ENCODE data around the gene SUN5.

The SUN5 gene

GRCh38 chr20:32986331-32986966 lies 17.8 kb downstream of the SUN5 start:
- TF ChIP-seq GATA1 (IDR thresholded peaks at IDR 0.05; ENCODE audit: low read depth, low read length) (no peak), POLR2A (IDR thresholded peaks at IDR 0.05; ENCODE audit: low read length) (no peak)
- DNase-seq: no peak

- TF ChIP-seq POLR2A (IDR thresholded peaks at IDR 0.05; ENCODE audit: low read length) (no peak), GATA1 (IDR thresholded peaks at IDR 0.05; ENCODE audit: low read depth, low read length) (no peak)
- no peak for DNase-seq
These were observed 18.6 kb downstream of the SUN5 start for GRCh38 chr20:32985596-32985995.

- no peak for TF ChIP-seq GATA1 (IDR thresholded peaks at IDR 0.05; ENCODE audit: low read depth, low read length)
- DNase-seq: no peak
These were observed 19.4 kb downstream of the SUN5 start for GRCh38 chr20:32984631-32985354.

GRCh38 chr20:32984196-32984595 lies 20.0 kb downstream of the SUN5 start:
- DNase-seq: no peak
- TF ChIP-seq POLR2A (IDR thresholded peaks at IDR 0.05; ENCODE audit: low read length) (no peak), GATA1 (IDR thresholded peaks at IDR 0.05; ENCODE audit: low read depth, low read length) (no peak)

GRCh38 chr20:32983459-32984112 lies 20.6 kb downstream of the SUN5 start:
- DNase-seq: no peak
- no peak for TF ChIP-seq POLR2A (IDR thresholded peaks at IDR 0.05; ENCODE audit: low read length)
- TF ChIP-seq GATA1 (IDR thresholded peaks at IDR 0.05; ENCODE audit: low read depth, low read length): no peak

- DNase-seq: no peak
- no peak for TF ChIP-seq POLR2A (IDR thresholded peaks at IDR 0.05; ENCODE audit: low read length)
- TF ChIP-seq GATA1 (IDR thresholded peaks at IDR 0.05; ENCODE audit: low read depth, low read length): no peak
These were observed 21.4 kb downstream of the SUN5 start for GRCh38 chr20:32982617-32983458.

- TF ChIP-seq POLR2A (IDR thresholded peaks at IDR 0.05; ENCODE audit: low read length): no peak
- TF ChIP-seq GATA1 (IDR thresholded peaks at IDR 0.05; ENCODE audit: low read depth, low read length): no peak
- no peak for DNase-seq
These were observed 23.2 kb downstream of the SUN5 start for GRCh38 chr20:32980990-32981389.

- no peak for DNase-seq
- TF ChIP-seq GATA1 (IDR thresholded peaks at IDR 0.05; ENCODE audit: low read depth, low read length) (no peak), POLR2A (IDR thresholded peaks at IDR 0.05; ENCODE audit: low read length) (no peak)
These were observed 23.9 kb downstream of the SUN5 start for GRCh38 chr20:32980131-32980941.

GRCh38 chr20:32979201-32979998 lies 24.8 kb downstream of the SUN5 start:
- TF ChIP-seq POLR2A (IDR thresholded peaks at IDR 0.05; ENCODE audit: low read length) (no peak), GATA1 (IDR thresholded peaks at IDR 0.05; ENCODE audit: low read depth, low read length) (no peak)
- no peak for DNase-seq

- TF ChIP-seq GATA1 (IDR thresholded peaks at IDR 0.05; ENCODE audit: low read depth, low read length) (no peak), POLR2A (IDR thresholded peaks at IDR 0.05; ENCODE audit: low read length) (no peak)
- no peak for DNase-seq
These were observed 26.3 kb downstream of the SUN5 start for GRCh38 chr20:32978009-32978335.

GRCh38 chr20:32977281-32978008 lies 26.8 kb downstream of the SUN5 start:
- DNase-seq: no peak
- TF ChIP-seq GATA1 (IDR thresholded peaks at IDR 0.05; ENCODE audit: low read depth, low read length) (no peak), POLR2A (IDR thresholded peaks at IDR 0.05; ENCODE audit: low read length) (no peak)

GRCh38 chr20:32976746-32977145 lies 27.5 kb downstream of the SUN5 start:
- TF ChIP-seq POLR2A (IDR thresholded peaks at IDR 0.05; ENCODE audit: low read length) (no peak), GATA1 (IDR thresholded peaks at IDR 0.05; ENCODE audit: low read depth, low read length) (no peak)
- DNase-seq: no peak

Data from erythroblast (primary cell).